GM10266 (cell line): ENCODE results near the gene PDZRN4.

Source experiments
- DNase-seq: peaks from one replicate; pipeline ENCODE4 v3.0.0; 2012; ENCODE audit errors: extremely low spot score
- TF ChIP-seq, protein P1 (sequence below): IDR thresholded peaks from 2 replicates; pipeline ENCODE4 v1.5.1; 2012; ENCODE audit warnings: mild to moderate bottlenecking, low read depth; ENCODE audit not compliant: control insufficient read depth, insufficient read depth; ENCODE audit errors: missing control alignments

Gene PDZRN4

DNA sequence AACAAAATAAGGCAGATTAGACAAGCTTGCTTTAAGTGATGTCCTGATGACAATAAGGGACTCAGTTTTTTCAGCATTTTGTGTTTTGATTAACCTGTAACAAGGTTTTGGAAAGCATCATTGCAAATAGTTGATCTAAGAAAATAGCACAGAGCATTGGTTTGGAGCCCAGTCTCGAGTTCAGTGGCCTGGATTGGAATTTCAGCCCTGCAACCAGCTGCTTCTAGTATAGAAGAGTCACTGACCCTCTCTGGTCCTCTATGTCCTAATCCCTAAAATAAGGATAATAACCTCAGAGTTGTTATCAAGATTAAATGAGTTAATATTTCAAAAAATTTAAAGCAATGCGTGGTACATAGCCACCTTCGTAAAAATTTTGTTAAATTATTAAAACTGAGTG, 25.5 kb downstream of the PDZRN4 start:
- TF ChIP-seq, protein P1, sequence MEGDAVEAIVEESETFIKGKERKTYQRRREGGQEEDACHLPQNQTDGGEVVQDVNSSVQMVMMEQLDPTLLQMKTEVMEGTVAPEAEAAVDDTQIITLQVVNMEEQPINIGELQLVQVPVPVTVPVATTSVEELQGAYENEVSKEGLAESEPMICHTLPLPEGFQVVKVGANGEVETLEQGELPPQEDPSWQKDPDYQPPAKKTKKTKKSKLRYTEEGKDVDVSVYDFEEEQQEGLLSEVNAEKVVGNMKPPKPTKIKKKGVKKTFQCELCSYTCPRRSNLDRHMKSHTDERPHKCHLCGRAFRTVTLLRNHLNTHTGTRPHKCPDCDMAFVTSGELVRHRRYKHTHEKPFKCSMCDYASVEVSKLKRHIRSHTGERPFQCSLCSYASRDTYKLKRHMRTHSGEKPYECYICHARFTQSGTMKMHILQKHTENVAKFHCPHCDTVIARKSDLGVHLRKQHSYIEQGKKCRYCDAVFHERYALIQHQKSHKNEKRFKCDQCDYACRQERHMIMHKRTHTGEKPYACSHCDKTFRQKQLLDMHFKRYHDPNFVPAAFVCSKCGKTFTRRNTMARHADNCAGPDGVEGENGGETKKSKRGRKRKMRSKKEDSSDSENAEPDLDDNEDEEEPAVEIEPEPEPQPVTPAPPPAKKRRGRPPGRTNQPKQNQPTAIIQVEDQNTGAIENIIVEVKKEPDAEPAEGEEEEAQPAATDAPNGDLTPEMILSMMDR: no peak
- no peak for DNase-seq

DNA sequence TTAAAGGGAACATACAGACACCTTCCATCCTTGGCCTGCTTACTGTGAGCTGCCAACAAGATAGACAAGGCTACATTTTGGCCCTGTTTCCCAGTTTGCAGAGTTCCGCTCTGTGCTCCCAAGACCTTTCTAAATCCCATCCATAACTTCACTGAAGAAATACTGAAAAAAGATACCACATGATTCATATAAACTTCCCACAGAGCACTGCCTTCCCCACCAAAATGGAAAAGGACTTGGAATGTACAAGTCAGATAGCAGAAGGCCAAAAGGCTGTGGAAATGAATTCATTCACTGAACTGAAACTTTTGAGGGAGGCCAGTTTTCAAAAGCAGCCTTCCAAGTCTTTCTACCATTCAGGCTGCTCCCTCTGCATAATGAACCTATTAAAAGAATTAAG, 29.6 kb downstream of the PDZRN4 start:
- TF ChIP-seq, protein P1: no peak
- DNase-seq: no peak

DNA sequence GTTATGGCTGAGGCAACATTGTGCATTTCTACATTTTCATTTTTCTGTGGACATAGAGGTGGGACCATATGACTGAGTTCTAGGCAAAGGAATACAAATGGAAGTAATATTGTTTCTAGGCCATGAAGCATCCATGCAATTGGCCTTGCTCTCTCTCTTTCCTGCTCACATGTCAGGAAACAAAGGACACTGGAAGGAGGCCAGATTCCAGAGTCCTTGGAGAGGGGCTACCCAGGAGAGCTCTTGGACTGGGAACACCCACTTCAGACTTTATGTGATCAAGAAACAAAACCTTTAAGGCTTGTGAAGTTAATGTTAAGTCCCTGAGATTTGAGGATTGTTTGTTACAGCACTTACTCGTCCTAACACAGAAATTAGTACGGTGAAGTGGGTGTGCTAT, 32.8 kb downstream of the PDZRN4 start:
- DNase-seq: no peak

DNA sequence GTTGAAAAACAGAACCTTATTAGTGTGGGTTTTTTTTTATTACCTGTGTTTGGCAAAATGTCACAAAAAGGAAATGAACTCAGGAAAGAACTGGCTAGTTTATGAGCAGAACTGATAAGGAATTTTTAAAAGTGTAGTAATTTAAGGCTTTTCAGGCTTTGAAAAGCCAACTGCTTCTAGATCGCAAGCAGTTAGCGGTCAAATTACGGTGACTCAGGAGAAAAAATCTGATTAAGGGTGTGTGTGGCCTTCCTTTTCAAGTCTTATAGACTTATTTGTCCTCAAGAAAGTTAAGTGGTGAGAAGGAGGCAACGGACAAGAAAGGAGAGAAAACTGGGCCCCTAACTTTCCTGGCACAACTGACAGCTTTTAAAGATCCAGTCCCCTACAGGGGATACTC, 33.4 kb downstream of the PDZRN4 start:
- no peak for DNase-seq
- TF ChIP-seq, protein P1: no peak

More for the DNA sequence above, 32.8 kb downstream of the PDZRN4 start:
- TF ChIP-seq, protein P1: no peak

DNA sequence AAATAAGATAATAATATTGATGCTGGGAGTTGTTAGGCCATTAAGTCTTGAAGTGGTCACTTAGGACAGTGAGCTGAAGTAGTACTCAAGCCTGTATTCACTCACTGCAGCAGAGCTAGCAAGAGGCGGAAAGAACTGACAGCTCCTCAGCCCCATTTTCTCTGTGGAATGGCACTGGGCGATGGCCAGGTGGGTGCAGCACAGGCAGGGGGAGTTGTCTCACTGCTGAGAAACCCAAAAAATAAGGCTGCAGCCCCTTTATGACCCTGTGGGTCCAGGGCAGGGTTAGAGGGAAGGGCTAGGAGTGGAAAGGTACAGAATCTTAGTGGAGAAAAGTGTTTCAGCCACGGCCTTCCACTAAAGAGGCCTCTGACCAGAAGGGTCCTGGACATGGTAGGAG, 35.5 kb downstream of the PDZRN4 start:
- DNase-seq: no peak
- TF ChIP-seq, protein P1: no peak

DNA sequence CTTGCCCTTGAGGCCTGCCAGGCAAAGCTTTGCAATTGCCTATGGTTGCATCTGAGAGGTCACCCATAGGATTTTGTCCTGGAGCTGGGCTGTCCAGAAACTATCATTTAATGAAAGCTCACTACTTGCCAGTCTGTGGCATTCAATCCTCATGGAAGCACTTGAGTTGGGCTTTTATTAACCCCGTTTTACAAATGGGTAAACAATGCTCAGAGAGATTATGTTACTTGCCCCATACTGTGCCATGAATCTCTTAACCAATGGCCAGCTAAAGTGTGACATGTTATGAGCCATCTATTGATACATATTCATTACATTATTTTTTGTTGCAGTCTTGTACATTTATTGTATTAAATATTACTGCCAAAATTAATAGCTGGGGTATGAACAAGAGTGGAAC, 35.9 kb downstream of the PDZRN4 start:
- DNase-seq: no peak
- TF ChIP-seq, protein P1: no peak

DNA sequence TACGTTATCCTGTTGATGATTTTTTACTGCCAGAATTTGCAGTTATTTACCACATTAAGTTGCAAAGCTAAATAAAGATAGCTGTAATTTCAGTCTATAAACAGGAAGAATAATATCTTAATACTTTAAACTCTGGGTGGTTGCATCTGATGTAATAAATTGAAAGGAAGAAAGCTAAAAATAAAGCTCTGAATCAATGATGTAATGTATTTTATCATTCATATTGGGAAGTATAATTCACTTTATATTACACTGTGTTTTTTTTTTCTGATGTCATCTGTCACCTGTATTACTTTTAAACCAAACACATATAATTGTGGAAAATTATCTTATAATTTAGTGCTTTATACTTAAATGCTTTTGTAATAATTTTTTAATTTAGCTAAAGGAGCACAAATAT, 37.1 kb downstream of the PDZRN4 start:
- no peak for DNase-seq
- TF ChIP-seq, protein P1: no peak
